Coronary artery (tissue), 2 donors: ENCODE results near the gene PAAF1.

ENCODE experiments used
- DNase-seq: peaks from one replicate; pipeline ENCODE4 v3.0.0-alpha.2; 2017; ENCODE audit warnings: low spot score
- H3K27ac ChIP-seq, 2 donors: fragments of 200-600 bp; sonication (generic); one replicate each; pipeline ENCODE4 v1.5.1; 2016 to 2019
- H3K4me3 ChIP-seq: fragments of 200-600 bp; sonication (generic); 2 replicates; pipeline ENCODE4 v1.5.1; 2016; ENCODE audit warnings: mild to moderate bottlenecking, moderate library complexity
- CTCF ChIP-seq: fragments of 200-600 bp; sonication (generic); IDR thresholded peaks from one replicate; pipeline ENCODE4 v1.5.1; 2019; ENCODE audit warnings: antibody characterized with exemption

The PAAF1 gene

GRCh38 chr11:73852049-73852448 is 24.8 kb upstream of the PAAF1 start:
- no peak for TF ChIP-seq CTCF
- H3K4me3 ChIP-seq, result no peak overlapping the region
- DNase-seq, result no peak
- H3K27ac ChIP-seq, result no peak overlapping the region

DNA sequence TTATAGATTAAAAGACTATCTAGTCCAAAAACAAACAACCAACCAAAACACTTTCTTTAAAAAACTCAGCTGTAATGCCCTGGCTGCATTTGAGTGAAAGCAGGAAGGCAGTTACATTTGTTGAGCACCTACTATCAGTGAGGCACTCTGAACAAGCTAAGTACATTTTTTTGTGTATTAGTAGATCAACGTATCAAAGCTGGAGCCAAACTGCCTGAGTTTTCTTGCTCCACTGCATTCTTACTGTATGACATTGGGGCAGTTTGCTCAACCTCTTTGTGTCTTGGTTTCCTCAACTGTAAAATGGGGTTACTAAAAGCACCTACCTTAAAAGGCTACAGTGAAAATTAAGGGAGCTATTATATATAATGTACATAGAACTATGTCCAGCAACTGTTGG is 22.1 kb upstream of the PAAF1 start:
- no peak overlapping the region for H3K27ac ChIP-seq
- no peak for DNase-seq
- TF ChIP-seq CTCF, result no peak
- H3K4me3 ChIP-seq, result no peak overlapping the region

DNA sequence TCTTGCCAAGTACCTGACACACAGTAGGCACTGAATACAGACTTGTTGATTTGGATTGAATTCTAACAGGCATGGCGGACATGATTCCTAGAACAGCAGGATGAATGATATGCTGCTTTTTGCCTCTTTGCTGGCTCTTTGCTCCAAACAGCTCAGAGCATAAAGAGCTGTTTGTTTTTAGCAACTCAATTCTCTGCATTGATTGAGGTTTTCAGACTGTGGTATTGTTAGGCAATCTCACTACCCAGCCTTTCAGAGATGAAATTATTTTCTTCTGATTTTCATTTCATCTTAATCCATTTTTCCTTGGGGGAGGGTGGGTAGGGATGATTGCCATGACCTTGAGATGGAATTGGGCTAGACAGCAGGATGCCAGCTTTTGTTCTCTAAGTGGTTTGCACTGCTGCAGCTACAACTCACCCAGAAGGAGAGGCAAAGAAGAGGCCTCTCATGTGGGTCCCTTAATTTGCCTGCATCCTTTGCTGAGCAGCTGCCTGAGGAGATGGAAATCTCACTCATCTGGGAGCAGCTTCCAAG is 20.7 kb upstream of the PAAF1 start:
- Histone ChIP-seq H3K4me3 (no peak overlapping the region), H3K27ac (no peak overlapping the region)
- no peak for TF ChIP-seq CTCF
- DNase-seq, result no peak

GRCh38 chr11:73859671-73860070 is 17.1 kb upstream of the PAAF1 start:
- Histone ChIP-seq H3K27ac (no peak overlapping the region), H3K4me3 (no peak overlapping the region)
- no peak for TF ChIP-seq CTCF
- DNase-seq, result no peak

DNA sequence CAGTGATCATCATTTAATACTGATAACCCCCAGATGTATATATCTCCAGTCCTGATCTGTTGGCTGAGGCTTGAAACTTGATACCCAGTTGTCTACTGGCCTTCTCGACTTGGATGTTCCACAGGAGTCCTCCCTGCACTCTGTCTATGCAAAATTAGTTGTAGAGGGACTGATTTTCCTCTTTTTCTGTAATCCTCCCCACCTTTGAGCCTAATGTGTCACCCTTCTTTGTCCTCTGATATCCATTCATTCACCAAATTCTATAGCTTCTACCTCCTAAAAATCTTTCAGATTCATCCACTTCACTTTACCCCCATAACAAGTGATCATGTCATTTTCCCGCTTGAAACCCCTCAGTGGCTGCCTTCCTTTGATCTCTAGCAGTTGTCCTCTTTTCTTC is 16.6 kb upstream of the PAAF1 start:
- Histone ChIP-seq H3K27ac (no peak overlapping the region), H3K4me3 (no peak overlapping the region)
- DNase-seq, result no peak
- TF ChIP-seq CTCF, result no peak

DNA sequence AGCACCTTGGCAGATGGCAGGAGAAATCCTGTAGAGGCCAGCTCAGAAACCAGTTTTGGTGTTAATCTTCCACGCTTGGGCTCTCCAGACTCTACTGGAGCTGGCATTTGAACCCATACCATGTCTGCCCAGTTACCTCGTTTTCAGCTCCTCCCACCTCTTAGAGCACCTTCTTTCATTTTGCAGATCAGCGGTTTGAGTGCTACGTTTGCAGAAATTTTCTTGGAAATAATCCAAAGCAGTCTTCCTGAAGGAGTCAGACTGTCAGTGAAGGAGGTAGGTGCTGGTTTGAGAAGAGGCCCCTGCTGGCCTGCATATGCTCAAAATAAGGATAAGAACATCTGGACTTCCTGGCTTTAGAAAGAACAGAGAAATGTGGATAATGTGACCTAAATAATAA is 13.8 kb upstream of the PAAF1 start:
- DNase-seq, result no peak
- H3K4me3 ChIP-seq, result no peak overlapping the region
- no peak overlapping the region for H3K27ac ChIP-seq
- TF ChIP-seq CTCF, result no peak

DNA sequence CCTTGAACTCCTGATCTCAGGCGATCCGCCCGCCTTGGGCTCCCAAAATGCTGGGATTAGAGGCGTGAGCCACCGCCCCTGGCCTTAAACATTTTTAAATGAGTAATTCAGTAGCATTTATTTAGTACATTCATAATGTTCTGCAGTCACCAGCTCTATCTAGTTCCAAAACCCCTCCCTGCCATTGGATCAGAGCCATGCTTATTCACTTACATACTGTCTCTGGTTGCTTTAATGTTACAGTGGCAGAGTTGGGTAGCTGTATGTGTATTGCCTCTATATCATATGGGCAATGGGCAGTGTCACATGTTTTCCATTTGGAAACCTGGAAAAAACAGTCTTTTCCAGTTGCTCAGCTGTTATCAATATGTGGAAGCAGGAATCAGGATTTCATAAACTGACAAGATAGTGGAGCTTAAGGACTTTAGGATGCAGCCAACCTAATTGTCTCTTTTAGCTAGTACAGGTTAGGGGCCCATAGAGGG is 10.7 kb upstream of the PAAF1 start:
- TF ChIP-seq CTCF, result no peak
- no peak overlapping the region for H3K4me3 ChIP-seq
- DNase-seq, result no peak
- peak overlapping the region in 1 of 2 donors; percentile 59 for H3K27ac ChIP-seq
